Ectodermal cell (in vitro differentiated cells): ENCODE data around the gene RYR1. TPM values are rescaled to one million over a fixed set of nuclear protein-coding genes. Genes with fewer than 3 reads are reported as not detected.

Source experiments
- H3K27ac ChIP-seq: 2 replicates; pipeline ENCODE4 v1.7.0; 2013; ENCODE audit warnings: mild to moderate bottlenecking, low read depth, low read length; ENCODE audit not compliant: insufficient read depth, poor library complexity, severe bottlenecking
- H3K27me3 ChIP-seq: 2 replicates; pipeline ENCODE4 v1.7.0; 2013; ENCODE audit warnings: mild to moderate bottlenecking, low read length; ENCODE audit not compliant: insufficient read depth, control insufficient read depth, poor library complexity, severe bottlenecking
- H3K36me3 ChIP-seq: one replicate; pipeline ENCODE4 v1.7.0; 2013; ENCODE audit warnings: low read length; ENCODE audit not compliant: control insufficient read depth, insufficient read depth
- H3K4me1 ChIP-seq: one replicate; pipeline ENCODE4 v1.7.0; 2013; ENCODE audit warnings: low read length; ENCODE audit not compliant: control insufficient read depth, insufficient read depth
- H3K4me3 ChIP-seq: 2 replicates; pipeline ENCODE4 v1.7.0; 2013; ENCODE audit warnings: low read depth, low read length, control low read depth; ENCODE audit not compliant: insufficient read depth
- H3K9me3 ChIP-seq: 2 replicates; pipeline ENCODE4 v1.7.0; 2013; ENCODE audit warnings: mild to moderate bottlenecking, low read length, moderate library complexity; ENCODE audit not compliant: control insufficient read depth
- WGBS, 2 experiments: methylation state at CpG; one replicate each; pipeline ENCODE4 v1.1.7; 2013; ENCODE audit warnings: missing lambda C conversion rate in 2 of 2; 5-methylcytosine and 5-hydroxymethylcytosine counted together
- polyA plus RNA-seq, 4 experiments: library from polyadenylated mRNA; stranded (reverse); fragments of 50-300 nt; gene quantifications; one replicate each; pipeline ENCODE4 v1.2.3, GENCODE V29; 2013

RYR1 gene
- 3.4 TPM for polyA plus RNA-seq (2013, experiment 1 of 4)
- polyA plus RNA-seq (2013, experiment 2 of 4), result 3.5 TPM
- 1.7 TPM for polyA plus RNA-seq (2013, experiment 3 of 4)
- polyA plus RNA-seq (2013, experiment 4 of 4), result 4.2 TPM

- Histone ChIP-seq H3K36me3 (no peaks in the 10 kb centered on the region), H3K4me1 (peaks cover 18% of the 10 kb centered on the region), H3K9me3 (no peaks in the 10 kb centered on the region), H3K27ac (no peak within 1 kb of the TSS), H3K27me3 (no peaks in the 10 kb centered on the region), H3K4me3 (peak within 1 kb of the TSS; percentile 5)
- WGBS, 2 experiments, result 17 to 20% methylated on average over 17 to 20 of the region's 20 CpGs
Observed at GRCh38 chr19:38433268-38433733, at the start of gene RYR1. RYR1 (plus strand) TSS chr19:38433691; CDS start chr19:38433830, 139 bp downstream.

GRCh38 chr19:38383743-38384142 lies 49.7 kb upstream of the RYR1 start:
- 95 to 97% methylated on average over 2 of the region's 2 CpGs for WGBS, 2 experiments
- H3K9me3 ChIP-seq, result no peaks in the 10 kb centered on the region
- peaks cover 18% of the 10 kb centered on the region for H3K27me3 ChIP-seq
- no peaks in the 10 kb centered on the region for H3K4me1 ChIP-seq
- H3K36me3 ChIP-seq, result peaks cover 25% of the 10 kb centered on the region
- no peak overlapping the region for H3K4me3 ChIP-seq
- H3K27ac ChIP-seq, result no peak overlapping the region

DNA sequence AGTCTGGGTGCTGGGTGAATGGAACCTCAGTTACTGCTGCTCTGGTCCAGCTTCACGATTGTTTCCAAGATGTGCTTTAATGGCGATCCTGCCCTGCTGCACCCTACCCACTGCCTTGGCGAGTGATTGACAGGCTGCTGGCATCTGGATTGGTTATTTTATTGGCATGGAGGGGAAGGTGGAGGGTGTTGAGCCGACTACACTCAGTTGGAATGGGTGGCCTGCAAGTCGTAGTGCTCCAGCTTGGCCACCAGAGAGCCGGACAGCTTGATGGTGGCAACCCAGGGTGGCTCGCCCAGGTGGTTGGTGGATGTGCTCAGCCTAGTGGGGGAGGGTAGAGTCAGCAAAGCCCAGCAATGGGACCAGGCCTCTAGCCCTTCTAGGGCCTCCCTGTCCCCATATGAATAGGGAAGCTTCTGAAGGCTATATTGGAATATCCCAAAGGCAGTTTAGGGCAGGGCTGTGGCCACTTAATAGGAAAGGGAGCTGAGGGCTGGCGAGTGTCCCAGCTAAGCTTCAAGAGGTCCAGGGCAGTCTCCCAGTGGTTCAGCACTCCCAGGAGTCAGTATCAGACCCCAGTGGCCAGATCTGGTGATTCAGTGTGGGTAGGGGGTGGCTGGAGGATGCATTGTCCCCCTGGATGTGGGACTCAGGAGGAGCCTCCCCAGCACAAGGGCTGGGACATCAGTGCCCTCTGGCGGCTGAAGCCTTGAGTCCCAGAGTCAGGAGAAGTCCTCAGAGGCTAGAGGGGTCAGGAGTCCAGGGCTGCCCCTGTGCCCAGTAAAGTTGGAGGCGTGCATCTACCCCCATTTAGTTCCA lies 49.1 kb upstream of the RYR1 start:
- H3K27ac ChIP-seq, result no peak overlapping the region
- H3K36me3 ChIP-seq, result peaks cover 19% of the 10 kb centered on the region
- peaks cover 25% of the 10 kb centered on the region for H3K27me3 ChIP-seq
- H3K4me3 ChIP-seq, result no peak overlapping the region
- H3K9me3 ChIP-seq, result no peaks in the 10 kb centered on the region
- 84 to 88% methylated on average over 10 of the region's 10 CpGs for WGBS, 2 experiments
- no peaks in the 10 kb centered on the region for H3K4me1 ChIP-seq

GRCh38 chr19:38385057-38385803 lies 48.3 kb upstream of the RYR1 start:
- 96 to 97% methylated on average over 40 of the region's 40 CpGs for WGBS, 2 experiments
- H3K4me3 ChIP-seq, result no peak overlapping the region
- H3K36me3 ChIP-seq, result peaks cover 15% of the 10 kb centered on the region
- H3K27me3 ChIP-seq, result peaks cover 33% of the 10 kb centered on the region
- peaks cover 2% of the 10 kb centered on the region for H3K4me1 ChIP-seq
- no peaks in the 10 kb centered on the region for H3K9me3 ChIP-seq
- no peak overlapping the region for H3K27ac ChIP-seq

GRCh38 chr19:38385804-38386257 lies 47.7 kb upstream of the RYR1 start:
- H3K9me3 ChIP-seq, result no peaks in the 10 kb centered on the region
- H3K36me3 ChIP-seq, result peaks cover 15% of the 10 kb centered on the region
- H3K4me3 ChIP-seq, result no peak overlapping the region
- peaks cover 2% of the 10 kb centered on the region for H3K4me1 ChIP-seq
- WGBS, 2 experiments, result 93 to 94% methylated on average over 40 of the region's 40 CpGs
- H3K27me3 ChIP-seq, result peaks cover 39% of the 10 kb centered on the region
- no peak overlapping the region for H3K27ac ChIP-seq

GRCh38 chr19:38386300-38386970 lies 47.1 kb upstream of the RYR1 start:
- H3K9me3 ChIP-seq, result no peaks in the 10 kb centered on the region
- H3K27ac ChIP-seq, result no peak overlapping the region
- H3K27me3 ChIP-seq, result peaks cover 43% of the 10 kb centered on the region
- peaks cover 2% of the 10 kb centered on the region for H3K4me1 ChIP-seq
- WGBS, 2 experiments, result 66 to 72% methylated on average over 61 of the region's 61 CpGs
- H3K4me3 ChIP-seq, result no peak overlapping the region
- H3K36me3 ChIP-seq, result peaks cover 9% of the 10 kb centered on the region

DNA sequence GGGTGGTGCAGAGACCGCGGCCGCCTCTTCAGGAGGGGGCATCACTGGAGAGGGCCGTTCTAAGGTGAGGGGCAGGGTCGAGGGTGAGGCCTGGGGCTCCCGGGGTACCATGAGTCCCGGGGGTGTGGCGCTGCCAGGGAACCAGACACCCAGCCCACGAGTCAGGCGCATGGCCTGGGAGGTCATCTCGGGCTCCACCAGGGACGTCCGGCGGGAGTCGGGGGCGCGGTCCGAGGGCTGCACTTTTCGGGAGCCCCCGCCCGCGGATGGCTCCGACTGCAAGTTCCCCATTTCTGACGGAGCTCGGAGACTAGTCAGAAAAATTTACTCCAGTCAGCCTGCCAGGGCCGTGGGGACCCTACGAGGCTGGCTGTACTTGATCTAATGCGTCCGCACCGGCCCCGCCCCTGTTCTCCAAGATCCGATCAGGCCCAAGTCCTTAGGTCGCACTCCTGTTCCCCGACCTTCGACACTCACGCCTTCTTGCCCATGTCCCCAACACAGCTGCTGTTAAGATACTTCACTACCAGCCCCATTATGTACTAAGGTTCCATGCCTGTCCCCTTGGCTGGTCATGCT lies 46.4 kb upstream of the RYR1 start:
- peaks cover 2% of the 10 kb centered on the region for H3K4me1 ChIP-seq
- H3K9me3 ChIP-seq, result no peaks in the 10 kb centered on the region
- peaks cover 43% of the 10 kb centered on the region for H3K27me3 ChIP-seq
- 45% methylated on average over 36 of the region's 36 CpGs for WGBS, 2 experiments
- H3K4me3 ChIP-seq, result peak overlapping the region; percentile 70
- peaks cover 4% of the 10 kb centered on the region for H3K36me3 ChIP-seq
- no peak overlapping the region for H3K27ac ChIP-seq

GRCh38 chr19:38387550-38388348 lies 45.7 kb upstream of the RYR1 start, which contains the start of gene GGN:
GGN (minus strand) TSS chr19:38388034; CDS start chr19:38387261, 773 bp downstream.
- Histone ChIP-seq H3K36me3 (no peaks in the 10 kb centered on the region), H3K4me3 (peak within 1 kb of the TSS; percentile 70), H3K4me1 (peaks cover 2% of the 10 kb centered on the region), H3K9me3 (no peaks in the 10 kb centered on the region), H3K27ac (peak within 1 kb of the TSS; percentile 68), H3K27me3 (peaks cover 43% of the 10 kb centered on the region)
- 1% methylated on average over 51 of the region's 51 CpGs for WGBS, 2 experiments
